Measurements from ENCODE around the gene PHACTR3.

DNA sequence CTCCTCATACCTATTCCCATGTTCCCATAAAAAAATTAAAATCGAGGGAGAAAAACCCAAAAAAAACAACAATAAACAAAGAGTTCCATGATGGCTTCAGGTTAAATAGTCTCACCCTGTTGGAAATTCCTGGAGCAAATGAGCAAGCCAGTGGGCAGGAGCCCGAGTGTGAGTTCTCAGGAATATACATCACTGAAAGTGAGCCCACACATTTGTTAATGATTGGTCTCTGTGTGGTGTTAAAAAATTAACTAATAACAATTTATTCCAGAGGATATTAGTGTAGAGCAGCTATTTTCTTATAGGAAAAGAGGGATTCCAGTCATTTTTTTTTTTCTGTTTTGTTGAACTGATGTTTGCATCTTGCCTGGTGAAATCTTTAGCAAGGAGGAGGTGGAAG is 12.9 kb downstream of the PHACTR3 start:
- TF ChIP-seq, protein P1, sequence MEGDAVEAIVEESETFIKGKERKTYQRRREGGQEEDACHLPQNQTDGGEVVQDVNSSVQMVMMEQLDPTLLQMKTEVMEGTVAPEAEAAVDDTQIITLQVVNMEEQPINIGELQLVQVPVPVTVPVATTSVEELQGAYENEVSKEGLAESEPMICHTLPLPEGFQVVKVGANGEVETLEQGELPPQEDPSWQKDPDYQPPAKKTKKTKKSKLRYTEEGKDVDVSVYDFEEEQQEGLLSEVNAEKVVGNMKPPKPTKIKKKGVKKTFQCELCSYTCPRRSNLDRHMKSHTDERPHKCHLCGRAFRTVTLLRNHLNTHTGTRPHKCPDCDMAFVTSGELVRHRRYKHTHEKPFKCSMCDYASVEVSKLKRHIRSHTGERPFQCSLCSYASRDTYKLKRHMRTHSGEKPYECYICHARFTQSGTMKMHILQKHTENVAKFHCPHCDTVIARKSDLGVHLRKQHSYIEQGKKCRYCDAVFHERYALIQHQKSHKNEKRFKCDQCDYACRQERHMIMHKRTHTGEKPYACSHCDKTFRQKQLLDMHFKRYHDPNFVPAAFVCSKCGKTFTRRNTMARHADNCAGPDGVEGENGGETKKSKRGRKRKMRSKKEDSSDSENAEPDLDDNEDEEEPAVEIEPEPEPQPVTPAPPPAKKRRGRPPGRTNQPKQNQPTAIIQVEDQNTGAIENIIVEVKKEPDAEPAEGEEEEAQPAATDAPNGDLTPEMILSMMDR (conservative IDR thresholded peaks at IDR 0.05 in 1 of 2, IDR thresholded peaks at IDR 0.05 in 1 of 2; ENCODE audit: low read depth in 1 of 2, low read length in 2 of 2): no peak
- no peak for TF ChIP-seq EZH2 (IDR thresholded peaks at IDR 0.05; ENCODE audit: low read length, missing control alignments)
